HFFc6 (cell line): Measurements from ENCODE around the gene RAB31. TPM values are rescaled to one million over a fixed set of nuclear protein-coding genes. Genes with fewer than 3 reads are reported as not detected.

Experiments
- DNase-seq: peaks from one replicate; pipeline ENCODE4 v3.0.0-alpha.2; 2018
- H3K27ac Mint-ChIP-seq: 2 replicates; pipeline ENCODE4 v1.8.0; 2020; ENCODE audit warnings: mild to moderate bottlenecking, mixed read lengths
- H3K27me3 Mint-ChIP-seq: 2 replicates; pipeline ENCODE4 v1.8.0; 2021; ENCODE audit warnings: mild to moderate bottlenecking, moderate library complexity, mixed read lengths; ENCODE audit not compliant: insufficient read depth
- H3K36me3 Mint-ChIP-seq: 2 replicates; pipeline ENCODE4 v1.8.0; 2021; ENCODE audit warnings: low read depth, mixed read lengths
- H3K4me1 Mint-ChIP-seq: 2 replicates; pipeline ENCODE4 v1.8.0; 2020; ENCODE audit warnings: low read depth, mixed read lengths
- H3K4me3 Mint-ChIP-seq: 2 replicates; pipeline ENCODE4 v1.8.0; 2020; ENCODE audit warnings: mild to moderate bottlenecking, moderate library complexity, mixed read lengths
- H3K9me3 Mint-ChIP-seq: 2 replicates; pipeline ENCODE4 v1.8.0; 2020; ENCODE audit warnings: mild to moderate bottlenecking, mixed read lengths
- CTCF ChIP-seq: fragments of 200-600 bp; sonication (generic); IDR thresholded peaks from 2 replicates; pipeline ENCODE4 v1.5.0; 2021; ENCODE audit warnings: antibody characterized with exemption, mild to moderate bottlenecking
- long read RNA-seq: library from polyadenylated mRNA; unstranded; transcript quantifications from one replicate; pipeline ENCODE4 v2.0.0, GENCODE V29; 2019
- total RNA-seq, 6 experiments: library from RNA; stranded (reverse); fragmentation: NEBNext Ultra II Directional; extraction: Animal tissue kit (Norgen Biotek cat#: 25700); gene quantifications; 2 replicates in 1 of 6; 3 replicates in 5 of 6; pipeline ENCODE4 v1.2.3, GENCODE V29; 2021

The RAB31 gene
- total RNA-seq = 10 to 100 TPM; 29.4 to 47.5 (median 43.5) TPM
- long read RNA-seq, full-length matches to known transcripts = 24 of 47 reads
- long read RNA-seq, partial matches to known transcripts = 1 of 47 reads
- long read RNA-seq, other reads (novel, unspliced or antisense) = 22 of 47 reads

DNA sequence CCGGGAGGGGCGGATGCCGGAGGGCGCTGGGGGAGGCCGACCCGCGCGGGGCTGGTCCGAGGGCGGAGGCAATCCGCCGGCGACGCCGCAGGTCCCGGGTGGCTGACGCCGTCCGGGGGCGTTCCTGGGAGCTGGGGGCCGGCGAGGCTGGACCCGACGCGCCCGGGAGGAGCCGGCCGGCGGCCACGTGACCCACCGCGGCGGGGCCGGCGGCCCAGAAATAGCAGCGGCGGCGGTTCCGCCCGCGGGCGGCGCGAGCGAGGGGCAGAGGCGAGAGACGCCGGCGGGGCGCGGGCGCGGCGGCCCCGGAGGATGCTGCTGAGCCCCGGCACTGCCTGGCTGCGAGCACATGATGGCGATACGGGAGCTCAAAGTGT is at the start of gene RAB31:
Gene RAB31 (plus strand): TSS at position 245 of the 377 bp plus-strand sequence. CDS start 105 bp downstream, at position 350.
- no peak for TF ChIP-seq CTCF
- peak; percentile 58 for DNase-seq
- peaks cover 80% of the 10 kb centered on the region for H3K4me1 Mint-ChIP-seq
- peaks cover 20% of the 10 kb centered on the region for H3K36me3 Mint-ChIP-seq
- H3K4me3 Mint-ChIP-seq = peak within 1 kb of the TSS; percentile 96
- H3K9me3 Mint-ChIP-seq = no peaks in the 10 kb centered on the region
- H3K27me3 Mint-ChIP-seq = peaks cover 1% of the 10 kb centered on the region; the same call in 1 of the 2 replicates
- H3K27ac Mint-ChIP-seq = peak within 1 kb of the TSS; percentile 89

GRCh38 chr18:9659499-9660375 is 48.4 kb upstream of the RAB31 start:
- H3K36me3 Mint-ChIP-seq = no peaks in the 10 kb centered on the region
- peaks cover 15% of the 10 kb centered on the region; the same call in 1 of the 2 replicates for H3K4me1 Mint-ChIP-seq
- no peaks in the 10 kb centered on the region for H3K9me3 Mint-ChIP-seq
- no peak for TF ChIP-seq CTCF
- H3K27me3 Mint-ChIP-seq = no peaks in the 10 kb centered on the region
- DNase-seq = no peak
- H3K27ac Mint-ChIP-seq = no peak overlapping the region
- H3K4me3 Mint-ChIP-seq = no peak overlapping the region

DNA sequence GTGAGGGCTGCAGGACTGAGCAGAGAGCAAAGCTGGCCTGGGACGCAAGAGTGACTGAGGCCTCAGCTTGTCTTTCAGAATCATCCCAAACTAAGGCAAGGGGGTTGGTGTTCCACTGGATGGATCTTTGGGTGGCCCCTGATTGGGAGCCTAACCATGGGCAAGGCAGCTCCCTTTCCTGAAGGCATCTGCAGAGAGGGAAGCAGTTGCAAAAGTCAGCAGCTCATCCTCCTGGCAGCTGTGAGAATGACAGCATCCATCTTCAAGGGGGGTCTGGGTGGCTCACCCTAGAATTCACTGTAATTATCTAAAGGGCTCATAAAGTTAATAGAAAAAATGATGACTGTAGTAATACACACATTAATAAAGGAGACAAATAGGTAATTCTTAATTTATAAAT is 46.5 kb upstream of the RAB31 start:
- Mint-ChIP-seq H3K36me3 (no peaks in the 10 kb centered on the region), H3K4me3 (no peak overlapping the region), H3K4me1 (peaks cover 15% of the 10 kb centered on the region; the same call in 1 of the 2 replicates), H3K27me3 (no peaks in the 10 kb centered on the region), H3K9me3 (no peaks in the 10 kb centered on the region), H3K27ac (no peak overlapping the region)
- peak; percentile 71 for TF ChIP-seq CTCF
- peak; percentile 32 for DNase-seq

GRCh38 chr18:9663377-9663776 is 44.7 kb upstream of the RAB31 start:
- H3K4me3 Mint-ChIP-seq = no peak overlapping the region
- H3K27me3 Mint-ChIP-seq = no peaks in the 10 kb centered on the region
- no peak overlapping the region for H3K27ac Mint-ChIP-seq
- no peak for TF ChIP-seq CTCF
- no peaks in the 10 kb centered on the region for H3K36me3 Mint-ChIP-seq
- peaks cover 8% of the 10 kb centered on the region; the same call in 1 of the 2 replicates for H3K4me1 Mint-ChIP-seq
- no peaks in the 10 kb centered on the region for H3K9me3 Mint-ChIP-seq
- DNase-seq = no peak

- Mint-ChIP-seq H3K9me3 (no peaks in the 10 kb centered on the region), H3K27ac (no peak overlapping the region), H3K36me3 (no peaks in the 10 kb centered on the region), H3K27me3 (no peaks in the 10 kb centered on the region), H3K4me3 (no peak overlapping the region), H3K4me1 (peaks cover 6% of the 10 kb centered on the region; the same call in 1 of the 2 replicates)
- TF ChIP-seq CTCF = no peak
- DNase-seq = no peak
Observed at GRCh38 chr18:9665314-9665713, 42.8 kb upstream of the RAB31 start.
